Activated CD8-positive, alpha-beta T cell treated with anti-CD3 and anti-CD28 coated beads, Interleukin-2, amount 10 ng/mL, durations not matched to agents 7 days and 5 days (primary cell): ENCODE results near the gene GTF3A. TPM values are rescaled to one million over a fixed set of nuclear protein-coding genes. Genes with fewer than 3 reads are reported as not detected.
A peak's percentile ranks its signal among the peaks of the same experiment; 100 is the strongest.

Source experiments
- ATAC-seq: fragments of 150-1000 bp; cut with Tn5 transposase; one replicate; pipeline ENCODE4 v1.10.0; 2021; ENCODE audit warnings: moderate library complexity
- CTCF ChIA-PET: fragments of 350-600 bp; sonication (Branson Sonifier 250); formaldehyde crosslinking; loops from one replicate; lab custom pipeline; 2021; ENCODE audit warnings: antibody characterized with exemption; lab: Charles Lee
- POLR2A ChIA-PET: fragments of 350-600 bp; sonication (Branson Sonifier 250); formaldehyde crosslinking; loops from one replicate; lab custom pipeline; 2021; ENCODE audit warnings: antibody characterized with exemption; lab: Charles Lee
- DNase-seq: peaks from one replicate; pipeline ENCODE4 v3.0.0-alpha.2; 2020
- H3K27ac Mint-ChIP-seq: one replicate; pipeline ENCODE4 v1.8.0; 2021; ENCODE audit warnings: mild to moderate bottlenecking, mixed read lengths
- H3K27me3 Mint-ChIP-seq: one replicate; pipeline ENCODE4 v1.8.0; 2021; ENCODE audit warnings: low read depth, mixed read lengths
- H3K36me3 Mint-ChIP-seq: one replicate; pipeline ENCODE4 v1.8.0; 2021; ENCODE audit warnings: low read depth, mixed read lengths
- H3K4me1 Mint-ChIP-seq: one replicate; pipeline ENCODE4 v1.8.0; 2021; ENCODE audit warnings: low read depth, mixed read lengths
- H3K4me3 Mint-ChIP-seq: one replicate; pipeline ENCODE4 v1.8.0; 2021; ENCODE audit warnings: mild to moderate bottlenecking, mixed read lengths
- H3K9me3 Mint-ChIP-seq: one replicate; pipeline ENCODE4 v1.8.0; 2022; ENCODE audit warnings: mixed read lengths; ENCODE audit not compliant: insufficient read depth
- total RNA-seq, 2 experiments: library from RNA; stranded (reverse); gene quantifications; one replicate each; pipeline ENCODE4 v1.2.3, GENCODE V29; 2021

Gene GTF3A
- 100 to 1,000 TPM; 227 to 233 TPM for total RNA-seq

- H3K27me3 Mint-ChIP-seq, result no peaks in the 10 kb centered on the region
- POLR2A ChIA-PET, result interaction anchor here (0.6 to 6.5 kb wide), 9 partner anchors 11 to 205 kb away, joined by 3 to 156 read pairs (median 4); partner anchors contain the start of genes LNX2, MTIF3 and POLR1D
- DNase-seq (peak; percentile 85), ATAC-seq (peak; percentile 73)
- no peaks in the 10 kb centered on the region for H3K9me3 Mint-ChIP-seq
- peak within 1 kb of the TSS; percentile 84 for H3K4me3 Mint-ChIP-seq
- peak within 1 kb of the TSS; percentile 92 for H3K27ac Mint-ChIP-seq
- peaks cover 35% of the 10 kb centered on the region for H3K36me3 Mint-ChIP-seq
- CTCF ChIA-PET, result interaction anchor here (0.8 to 5.5 kb wide), 4 partner anchors 24 to 63 kb away, joined by 3 to 36 read pairs (median 12); partner anchors contain the start of gene MTIF3
- peaks cover 33% of the 10 kb centered on the region for H3K4me1 Mint-ChIP-seq
These were observed at the start of gene GTF3A for GRCh38 chr13:27424246-27425157. Gene GTF3A (plus strand): TSS chr13:27424619.

- Mint-ChIP-seq H3K36me3 (no peaks in the 10 kb centered on the region), H3K9me3 (no peaks in the 10 kb centered on the region), H3K27me3 (peaks cover 9% of the 10 kb centered on the region), H3K27ac (no peak overlapping the region), H3K4me1 (peaks cover 9% of the 10 kb centered on the region), H3K4me3 (no peak overlapping the region)
- ATAC-seq (peak; percentile 87), DNase-seq (peak; percentile 69)
- POLR2A ChIA-PET, result no interaction called here
- CTCF ChIA-PET, result interaction anchor here (0.9 to 9.1 kb wide), 7 partner anchors 14 to 609 kb away, joined by 3 to 138 read pairs (median 6); no protein-coding TSS in a partner anchor
These were observed 49.8 kb upstream of the GTF3A start for GRCh38 chr13:27374650-27375049.

- peaks cover 3% of the 10 kb centered on the region for H3K4me1 Mint-ChIP-seq
- H3K27ac Mint-ChIP-seq, result no peak overlapping the region
- ATAC-seq, result peak; percentile 52
- H3K9me3 Mint-ChIP-seq, result no peaks in the 10 kb centered on the region
- H3K27me3 Mint-ChIP-seq, result peaks cover 9% of the 10 kb centered on the region
- peak; percentile 61 for DNase-seq
- POLR2A ChIA-PET, result no interaction called here
- no peaks in the 10 kb centered on the region for H3K36me3 Mint-ChIP-seq
- CTCF ChIA-PET, result interaction anchor here (0.9 to 9.1 kb wide), 10 partner anchors 8 to 452 kb away, joined by 3 to 138 read pairs (median 4); no protein-coding TSS in a partner anchor
- no peak overlapping the region for H3K4me3 Mint-ChIP-seq
These were observed 48.6 kb upstream of the GTF3A start for GRCh38 chr13:27375686-27376326.

GRCh38 chr13:27379126-27379525 is 45.3 kb upstream of the GTF3A start:
- CTCF ChIA-PET, result interaction anchor here (1.0 to 9.1 kb wide), 3 partner anchors 11 to 448 kb away, joined by 3 to 138 read pairs (median 9); no protein-coding TSS in a partner anchor

GRCh38 chr13:27379694-27380641 is 44.5 kb upstream of the GTF3A start:
- POLR2A ChIA-PET, result no interaction called here
- Mint-ChIP-seq H3K36me3 (no peaks in the 10 kb centered on the region), H3K27me3 (peaks cover 13% of the 10 kb centered on the region), H3K27ac (no peak overlapping the region), H3K4me3 (no peak overlapping the region), H3K9me3 (no peaks in the 10 kb centered on the region), H3K4me1 (no peaks in the 10 kb centered on the region)
- DNase-seq, result peak; percentile 68
- CTCF ChIA-PET, result interaction anchor here (0.6 to 9.1 kb wide), 6 partner anchors 18 to 447 kb away, joined by 3 to 138 read pairs (median 4); no protein-coding TSS in a partner anchor
- ATAC-seq, result peak; percentile 55

More at GRCh38 chr13:27379126-27379525, 45.3 kb upstream of the GTF3A start:
- Mint-ChIP-seq H3K27ac (no peak overlapping the region), H3K4me3 (no peak overlapping the region), H3K27me3 (peaks cover 12% of the 10 kb centered on the region), H3K9me3 (no peaks in the 10 kb centered on the region), H3K4me1 (peaks cover 3% of the 10 kb centered on the region), H3K36me3 (no peaks in the 10 kb centered on the region)
- no peak for DNase-seq
- POLR2A ChIA-PET, result no interaction called here
- ATAC-seq, result no peak

- no peak overlapping the region for H3K4me3 Mint-ChIP-seq
- H3K36me3 Mint-ChIP-seq, result no peaks in the 10 kb centered on the region
- POLR2A ChIA-PET, result no interaction called here
- no peak for ATAC-seq
- no peak for DNase-seq
- no peaks in the 10 kb centered on the region for H3K9me3 Mint-ChIP-seq
- H3K27me3 Mint-ChIP-seq, result peaks cover 12% of the 10 kb centered on the region
- no peak overlapping the region for H3K27ac Mint-ChIP-seq
- H3K4me1 Mint-ChIP-seq, result no peaks in the 10 kb centered on the region
- CTCF ChIA-PET, result no interaction called here
These were observed 42.8 kb upstream of the GTF3A start for GRCh38 chr13:27381601-27382000.

- H3K27ac Mint-ChIP-seq, result no peak overlapping the region
- no peak for DNase-seq
- POLR2A ChIA-PET, result no interaction called here
These were observed 41.1 kb upstream of the GTF3A start for GRCh38 chr13:27383104-27383921.

GRCh38 chr13:27384285-27384684 is 40.1 kb upstream of the GTF3A start:
- CTCF ChIA-PET, result interaction anchor here (1.0 kb wide), 1 partner anchor 22 kb away, joined by 3 read pairs; no protein-coding TSS in a partner anchor
- no peak for ATAC-seq

More at GRCh38 chr13:27383104-27383921, 41.1 kb upstream of the GTF3A start:
- no peaks in the 10 kb centered on the region for H3K4me1 Mint-ChIP-seq
- no peaks in the 10 kb centered on the region for H3K36me3 Mint-ChIP-seq
- no peak overlapping the region for H3K4me3 Mint-ChIP-seq
- no peak for ATAC-seq
- peaks cover 6% of the 10 kb centered on the region for H3K27me3 Mint-ChIP-seq
- CTCF ChIA-PET, result interaction anchor here (1.0 kb wide), 1 partner anchor 444 kb away, joined by 4 read pairs; no protein-coding TSS in a partner anchor
- H3K9me3 Mint-ChIP-seq, result no peaks in the 10 kb centered on the region

GRCh38 chr13:27388241-27388640 is 36.2 kb upstream of the GTF3A start:
- Mint-ChIP-seq H3K27ac (no peak overlapping the region), H3K36me3 (no peaks in the 10 kb centered on the region), H3K9me3 (no peaks in the 10 kb centered on the region), H3K27me3 (peaks cover 10% of the 10 kb centered on the region), H3K4me1 (no peaks in the 10 kb centered on the region), H3K4me3 (no peak overlapping the region)
- POLR2A ChIA-PET, result interaction anchor here (0.7 kb wide), 1 partner anchor 12 kb away, joined by 3 read pairs; no protein-coding TSS in a partner anchor
- CTCF ChIA-PET, result no interaction called here
- DNase-seq, result no peak
- ATAC-seq, result no peak

More at GRCh38 chr13:27384285-27384684, 40.1 kb upstream of the GTF3A start:
- Mint-ChIP-seq H3K9me3 (no peaks in the 10 kb centered on the region), H3K27me3 (peaks cover 6% of the 10 kb centered on the region), H3K4me3 (no peak overlapping the region), H3K4me1 (no peaks in the 10 kb centered on the region), H3K27ac (no peak overlapping the region), H3K36me3 (no peaks in the 10 kb centered on the region)
- DNase-seq, result no peak
- POLR2A ChIA-PET, result no interaction called here

GRCh38 chr13:27389891-27390290 is 34.5 kb upstream of the GTF3A start:
- ATAC-seq (no peak), DNase-seq (no peak)
- H3K9me3 Mint-ChIP-seq, result no peaks in the 10 kb centered on the region
- ChIA-PET CTCF (interaction anchor here (1.4 kb wide), 1 partner anchor 28 kb away, joined by 3 read pairs; no protein-coding TSS in a partner anchor), POLR2A (no interaction called here)
- H3K36me3 Mint-ChIP-seq, result no peaks in the 10 kb centered on the region
- no peak overlapping the region for H3K4me3 Mint-ChIP-seq
- H3K27me3 Mint-ChIP-seq, result peaks cover 5% of the 10 kb centered on the region
- no peaks in the 10 kb centered on the region for H3K4me1 Mint-ChIP-seq
- H3K27ac Mint-ChIP-seq, result no peak overlapping the region
